Ammon's horn (tissue), 1 donor: ENCODE measurements around the gene SEMA3C.
"Not testable (repeated sequence)": the region's sequence is repeated elsewhere in the genome, so short reads cannot be mapped to it uniquely, and the experiment has no call there.

ENCODE experiments used
- DNase-seq: peaks from one replicate; pipeline ENCODE4 v3.0.0-alpha.2; 2016; ENCODE audit warnings: low spot score

Gene SEMA3C

GRCh38 chr7:80926955-80927354 is 8.1 kb upstream of the SEMA3C start:
- not testable (repeated sequence) for DNase-seq

GRCh38 chr7:80924090-80924489 is 5.2 kb upstream of the SEMA3C start:
- DNase-seq: no peak

- DNase-seq: no peak
Measured at GRCh38 chr7:80923211-80923612, 4.4 kb upstream of the SEMA3C start.

- no peak for DNase-seq
Measured at GRCh38 chr7:80922253-80923049, 3.6 kb upstream of the SEMA3C start.

GRCh38 chr7:80921130-80921529 is 2.3 kb upstream of the SEMA3C start:
- DNase-seq: no peak

- DNase-seq: no peak
Measured at GRCh38 chr7:80918399-80918798, 452 bp downstream of the SEMA3C start.

GRCh38 chr7:80916770-80917741 is 1.8 kb downstream of the SEMA3C start:
- DNase-seq: peak; percentile 35

GRCh38 chr7:80910228-80910627 is 8.6 kb downstream of the SEMA3C start:
- no peak for DNase-seq

GRCh38 chr7:80908360-80908797 is 10.5 kb downstream of the SEMA3C start:
- peak; percentile 15 for DNase-seq

GRCh38 chr7:80907612-80908011 is 11.2 kb downstream of the SEMA3C start:
- no peak for DNase-seq

- DNase-seq: no peak
Measured at GRCh38 chr7:80907141-80907601, 11.7 kb downstream of the SEMA3C start.

GRCh38 chr7:80905334-80905733 is 13.5 kb downstream of the SEMA3C start:
- DNase-seq: no peak

- DNase-seq: no peak
Measured at GRCh38 chr7:80902716-80903308, 16.0 kb downstream of the SEMA3C start.

GRCh38 chr7:80902019-80902418 is 16.8 kb downstream of the SEMA3C start:
- DNase-seq: no peak

GRCh38 chr7:80900583-80901576 is 18.0 kb downstream of the SEMA3C start:
- DNase-seq: peak; percentile 35

- DNase-seq: no peak
Measured at GRCh38 chr7:80896906-80897598, 21.8 kb downstream of the SEMA3C start.

GRCh38 chr7:80895056-80895455 is 23.8 kb downstream of the SEMA3C start:
- DNase-seq: no peak

- DNase-seq: no peak
Measured at GRCh38 chr7:80891259-80891544, 27.6 kb downstream of the SEMA3C start.

- no peak for DNase-seq
Measured at GRCh38 chr7:80890426-80891258, 28.2 kb downstream of the SEMA3C start.

- no peak for DNase-seq
Measured at GRCh38 chr7:80889525-80889924, 29.3 kb downstream of the SEMA3C start.
